MM.1S (cell line): ENCODE measurements around the gene PTGDS.

ENCODE experiments used
- DNase-seq: peaks from one replicate; pipeline ENCODE4 v3.0.0-alpha.2; 2015
- H2AFZ ChIP-seq: fragments of 300-600 bp; sonication (generic); 2 replicates; pipeline ENCODE4 v1.6.0; 2016; ENCODE audit warnings: antibody characterized with exemption, low read length
- H3F3A ChIP-seq: fragments of 300-600 bp; sonication (generic); 2 replicates; pipeline ENCODE4 v1.6.1; 2016; ENCODE audit warnings: mild to moderate bottlenecking, antibody characterized with exemption, low read length, moderate library complexity, mixed read lengths; ENCODE audit not compliant: insufficient read depth
- H3K27ac ChIP-seq: fragments of 300-600 bp; sonication (generic); 2 replicates; pipeline ENCODE4 v1.5.1; 2016; ENCODE audit warnings: mild to moderate bottlenecking, low read length
- H3K27me3 ChIP-seq: fragments of 300-600 bp; sonication (generic); replicated peaks from 2 replicates; pipeline ENCODE4 v1.6.0; 2016; ENCODE audit warnings: low read length; ENCODE audit not compliant: insufficient read depth
- H3K36me3 ChIP-seq: fragments of 300-600 bp; sonication (generic); replicated peaks from 2 replicates; pipeline ENCODE4 v1.6.1; 2016; ENCODE audit warnings: mild to moderate bottlenecking, low read length, mixed read lengths; ENCODE audit not compliant: insufficient read depth
- H3K4me1 ChIP-seq: fragments of 300-600 bp; sonication (generic); 2 replicates; pipeline ENCODE4 v1.6.1; 2016; ENCODE audit warnings: low read length, mixed read lengths
- H3K4me2 ChIP-seq: fragments of 300-600 bp; sonication (generic); 2 replicates; pipeline ENCODE4 v1.6.0; 2016; ENCODE audit warnings: low read depth, low read length
- H3K4me3 ChIP-seq: fragments of 300-600 bp; sonication (generic); 2 replicates; pipeline ENCODE4 v1.5.1; 2016; ENCODE audit warnings: low read length, mixed read lengths
- H3K79me2 ChIP-seq: fragments of 300-600 bp; sonication (generic); 2 replicates; pipeline ENCODE4 v1.6.1; 2016; ENCODE audit warnings: mixed run types, low read length, mixed read lengths
- H3K9ac ChIP-seq: fragments of 300-600 bp; sonication (generic); 2 replicates; pipeline ENCODE4 v1.6.1; 2016; ENCODE audit warnings: low read length, mixed read lengths
- H3K9me2 ChIP-seq: fragments of 300-600 bp; sonication (generic); replicated peaks from 2 replicates; pipeline ENCODE4 v1.6.1; 2016; ENCODE audit warnings: mild to moderate bottlenecking, low read length, mixed read lengths; ENCODE audit not compliant: insufficient read depth
- H3K9me3 ChIP-seq: fragments of 300-600 bp; sonication (generic); replicated peaks from 2 replicates; pipeline ENCODE4 v1.6.1; 2016; ENCODE audit warnings: mild to moderate bottlenecking, low read length, mixed read lengths; ENCODE audit not compliant: insufficient read depth
- H4K20me1 ChIP-seq: fragments of 300-600 bp; sonication (generic); 2 replicates; pipeline ENCODE4 v1.6.1; 2016; ENCODE audit warnings: mild to moderate bottlenecking, low read length, moderate library complexity, mixed read lengths; ENCODE audit not compliant: insufficient read depth
- CTCF ChIP-seq: fragments of 300-600 bp; sonication (generic); IDR thresholded peaks from 2 replicates; pipeline ENCODE4 v1.5.1; 2016; ENCODE audit warnings: antibody characterized with exemption, low read length, mixed read lengths
- EZH2 ChIP-seq: fragments of 300-600 bp; sonication (generic); optimal IDR thresholded peaks from 2 replicates; pipeline ENCODE3; 2017; ENCODE audit warnings: low read depth, mild to moderate bottlenecking, antibody characterized with exemption, low read length, mixed read lengths
- EZH2phosphoT487 ChIP-seq: fragments of 300-600 bp; sonication (generic); IDR thresholded peaks from 2 replicates; pipeline ENCODE4 v1.6.1; 2018; ENCODE audit warnings: antibody characterized with exemption, low read length

PTGDS gene

GRCh38 chr9:137016436-137016835 lies 39.1 kb downstream of the PTGDS start:
- TF ChIP-seq CTCF (no peak), EZH2phosphoT487 (no peak), EZH2 (no peak)

GRCh38 chr9:137017071-137017470 lies 39.8 kb downstream of the PTGDS start:
- no peaks in the 10 kb centered on the region for H3K4me1 ChIP-seq
- DNase-seq, result no peak
- H3K27ac ChIP-seq, result no peak overlapping the region

More at GRCh38 chr9:137016436-137016835, 39.1 kb downstream of the PTGDS start:
- Histone ChIP-seq H3K4me1 (no peaks in the 10 kb centered on the region), H4K20me1 (no peaks in the 10 kb centered on the region), H3K4me2 (no peak overlapping the region), H3K4me3 (no peak overlapping the region), H3K27me3 (peaks cover 51% of the 10 kb centered on the region), H3K9me2 (no peaks in the 10 kb centered on the region), H2AFZ (no peak overlapping the region), H3K36me3 (no peaks in the 10 kb centered on the region), H3K9me3 (no peaks in the 10 kb centered on the region), H3F3A (no peaks in the 10 kb centered on the region), H3K79me2 (no peaks in the 10 kb centered on the region), H3K27ac (no peak overlapping the region), H3K9ac (no peak overlapping the region)
- DNase-seq, result no peak

DNA sequence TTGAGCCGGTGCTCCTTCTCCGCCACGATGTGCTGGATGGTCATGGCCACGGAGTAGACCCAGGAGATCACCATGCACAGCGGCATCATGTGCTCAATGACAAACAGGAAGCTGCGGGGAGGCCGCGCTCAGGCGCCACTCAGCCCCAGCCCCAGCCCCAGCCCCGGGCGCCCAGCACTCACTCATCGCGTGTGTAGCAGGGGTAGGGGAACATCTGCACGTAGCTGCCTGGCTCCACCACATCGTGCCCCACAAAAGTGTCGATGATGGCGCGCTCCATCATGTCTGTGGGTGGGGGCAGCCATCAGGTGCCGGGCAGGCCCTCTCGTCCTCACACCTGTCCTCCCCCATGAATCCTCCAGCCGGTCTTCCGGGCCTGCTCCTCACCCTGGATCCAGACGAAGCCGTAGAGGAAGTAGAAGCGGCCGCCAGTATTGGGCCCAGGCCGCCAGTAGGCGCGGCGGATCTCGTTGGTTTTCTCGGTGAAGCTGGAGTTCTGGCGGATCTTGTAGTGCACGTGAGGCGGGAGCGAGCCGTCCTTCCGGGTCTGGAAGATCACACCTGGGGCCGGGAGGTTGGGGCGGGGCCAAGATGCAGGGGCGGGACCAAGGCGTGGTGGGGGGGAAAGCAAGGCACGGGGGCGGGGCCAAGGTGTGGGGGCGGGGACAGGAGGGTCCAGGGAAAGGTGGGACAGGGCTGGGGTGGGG lies 40.6 kb downstream of the PTGDS start:
- Histone ChIP-seq H3K36me3 (no peaks in the 10 kb centered on the region), H3F3A (no peaks in the 10 kb centered on the region), H4K20me1 (no peaks in the 10 kb centered on the region), H3K9me2 (no peaks in the 10 kb centered on the region), H3K79me2 (no peaks in the 10 kb centered on the region), H3K27me3 (peaks cover 51% of the 10 kb centered on the region), H3K4me2 (no peak overlapping the region), H3K9ac (no peak overlapping the region), H3K9me3 (no peaks in the 10 kb centered on the region), H3K27ac (no peak overlapping the region), H3K4me1 (no peaks in the 10 kb centered on the region), H2AFZ (no peak overlapping the region), H3K4me3 (no peak overlapping the region)
- TF ChIP-seq EZH2phosphoT487 (no peak), EZH2 (no peak), CTCF (no peak)
- no peak for DNase-seq

More at GRCh38 chr9:137017071-137017470, 39.8 kb downstream of the PTGDS start:
- H3K9me2 ChIP-seq, result no peaks in the 10 kb centered on the region
- H3K27me3 ChIP-seq, result peaks cover 51% of the 10 kb centered on the region
- no peaks in the 10 kb centered on the region for H4K20me1 ChIP-seq
- no peaks in the 10 kb centered on the region for H3F3A ChIP-seq
- H3K4me2 ChIP-seq, result no peak overlapping the region
- H3K9me3 ChIP-seq, result no peaks in the 10 kb centered on the region
- no peaks in the 10 kb centered on the region for H3K79me2 ChIP-seq
- no peaks in the 10 kb centered on the region for H3K36me3 ChIP-seq
- no peak overlapping the region for H3K4me3 ChIP-seq
- TF ChIP-seq CTCF (no peak), EZH2 (no peak), EZH2phosphoT487 (no peak)
- H3K9ac ChIP-seq, result no peak overlapping the region
- no peak overlapping the region for H2AFZ ChIP-seq
